GM23338 (cell line): ENCODE data around the gene S100A7.

Source experiments
- CTCF ChIP-seq, 2 experiments: fragments of 200-600 bp in 1 of 2; sonication (generic) in 1 of 2; conservative IDR thresholded peaks; 2 replicates each; pipeline versions ENCODE4 v1.5.1 to v1.6.1; 2016 to 2017; ENCODE audit warnings: antibody characterized with exemption in 2 of 2, low read depth in 2 of 2, mild to moderate bottlenecking in 2 of 2, moderate library complexity in 1 of 2
- EZH2phosphoT487 ChIP-seq: fragments of 200-600 bp; sonication (generic); IDR thresholded peaks from one replicate; pipeline ENCODE4 v1.8.1; 2018; ENCODE audit warnings: antibody characterized with exemption; ENCODE audit not compliant: unreplicated experiment
- REST ChIP-seq: IDR thresholded peaks from one replicate; pipeline ENCODE4 v1.6.1; 2018; ENCODE audit warnings: antibody characterized with exemption; ENCODE audit not compliant: unreplicated experiment
- ZNF331 ChIP-seq: fragments of 250-450 bp; sonication (Bioruptor Pico); IDR thresholded peaks from 2 replicates; pipeline ENCODE4 v1.5.0; 2020; ENCODE audit warnings: low read depth, mild to moderate bottlenecking, moderate library complexity

- no peak for TF ChIP-seq CTCF (conservative IDR thresholded peaks at IDR 0.05; ENCODE audit: low read depth in 2 of 2)
- no peak for TF ChIP-seq REST
- TF ChIP-seq EZH2phosphoT487 = no peak
- no peak for TF ChIP-seq ZNF331
Measured at GRCh38 chr1:153488731-153489130, 28.3 kb upstream of the S100A7 start.
